Subcutaneous adipose tissue (tissue), 4 donors: ENCODE measurements around the gene LOXL1. TPM values are rescaled to one million over a fixed set of nuclear protein-coding genes. Genes with fewer than 3 reads are reported as not detected.

ENCODE experiments used
- CTCF ChIP-seq: fragments of 450-650 bp; IDR thresholded peaks from one replicate; pipeline ENCODE4 v1.5.1; 2016; ENCODE audit warnings: low read depth, mild to moderate bottlenecking, control low read depth, antibody characterized with exemption, moderate library complexity
- total RNA-seq, 4 donors: library from RNA; depleted of rRNA; stranded (reverse); fragments of >200 nt; gene quantifications; one replicate each; pipeline ENCODE4 v1.1.0, GENCODE V29; 2016

Gene LOXL1
- total RNA-seq, 4 donors from 2014 or later, result 4.2 to 9.2 (median 6.3) TPM

- TF ChIP-seq CTCF, result no peak
These were observed 17.5 kb upstream of the LOXL1 start for GRCh38 chr15:73908822-73909122.

- no peak for TF ChIP-seq CTCF
These were observed 16.6 kb upstream of the LOXL1 start for GRCh38 chr15:73909651-73910050.

GRCh38 chr15:73910522-73911303, 15.5 kb upstream of the LOXL1 start:
- TF ChIP-seq CTCF, result no peak

GRCh38 chr15:73912030-73912596, 14.1 kb upstream of the LOXL1 start:
- TF ChIP-seq CTCF, result no peak

- TF ChIP-seq CTCF, result no peak
These were observed 12.1 kb upstream of the LOXL1 start for GRCh38 chr15:73914145-73914544.

GRCh38 chr15:73915082-73915481, 11.2 kb upstream of the LOXL1 start:
- TF ChIP-seq CTCF, result no peak

- TF ChIP-seq CTCF, result no peak
These were observed 7.5 kb upstream of the LOXL1 start for GRCh38 chr15:73918784-73919183.
